Amygdala (tissue), 56 donors: ENCODE measurements around the gene EDN1.
"Not testable (repeated sequence)": the region's sequence is repeated elsewhere in the genome, so short reads cannot be mapped to it uniquely, and the experiment has no call there.

ENCODE experiments used
- DNase-seq, 56 donors: peaks; one replicate each; lab custom pipeline; 2025; lab: John Stamatoyannopoulos, UW

The EDN1 gene

DNA sequence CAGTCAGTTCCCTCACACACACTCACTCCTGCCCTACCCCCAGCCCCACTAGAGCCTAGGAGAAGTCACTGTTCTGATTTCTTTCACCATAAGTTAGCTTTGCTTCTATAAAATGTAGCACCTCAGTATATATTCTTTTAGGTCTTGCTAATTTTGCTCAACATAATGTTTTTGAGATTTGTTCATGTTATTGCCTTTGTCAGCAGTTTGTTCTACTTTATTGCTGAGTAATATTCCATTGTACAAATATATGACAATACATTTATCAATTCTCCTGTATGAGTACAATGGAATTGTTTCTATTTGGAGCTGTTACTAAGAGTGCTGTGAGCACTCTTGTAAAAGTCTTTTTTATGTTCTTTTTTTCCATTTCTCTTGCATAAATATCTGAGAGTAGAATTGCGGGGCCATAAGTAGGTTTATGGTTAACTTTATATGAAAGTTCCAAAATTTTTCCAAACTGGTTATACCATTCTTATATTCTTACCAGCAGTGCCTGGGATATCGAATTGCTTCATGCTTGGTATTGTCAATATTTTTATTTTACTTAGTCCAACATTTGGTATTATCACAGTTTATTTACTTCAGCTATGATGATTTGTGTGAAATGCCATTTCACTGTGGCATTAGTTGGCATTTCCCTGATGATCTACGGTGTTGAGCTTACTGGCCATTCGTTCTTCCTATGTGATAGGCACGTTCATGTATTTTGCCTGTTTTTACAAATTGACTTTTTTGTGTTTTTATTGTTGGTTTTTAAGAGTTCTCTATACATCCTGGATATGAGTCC lies 25.3 kb downstream of the EDN1 start:
- DNase-seq: no peak

DNA sequence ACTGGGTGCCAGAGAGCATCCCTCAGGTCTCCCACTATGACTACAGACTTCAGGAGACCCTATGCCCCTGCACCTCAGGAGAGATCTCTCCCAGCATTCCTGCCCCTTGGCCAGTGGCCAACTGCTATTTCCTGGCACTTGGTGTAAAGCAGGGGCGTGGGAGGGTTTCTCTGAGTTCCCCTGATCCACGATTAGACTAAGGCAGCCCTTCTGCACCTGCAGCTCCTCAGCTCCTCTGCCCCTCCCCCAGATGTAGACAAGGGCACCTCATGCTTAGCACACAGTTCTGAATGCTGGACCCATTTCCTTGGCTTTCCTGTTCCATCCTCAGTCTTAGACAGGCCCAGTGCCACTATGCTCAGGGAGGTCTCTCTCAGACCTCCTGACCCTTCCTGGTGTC lies 28.6 kb downstream of the EDN1 start:
- DNase-seq: no peak

DNA sequence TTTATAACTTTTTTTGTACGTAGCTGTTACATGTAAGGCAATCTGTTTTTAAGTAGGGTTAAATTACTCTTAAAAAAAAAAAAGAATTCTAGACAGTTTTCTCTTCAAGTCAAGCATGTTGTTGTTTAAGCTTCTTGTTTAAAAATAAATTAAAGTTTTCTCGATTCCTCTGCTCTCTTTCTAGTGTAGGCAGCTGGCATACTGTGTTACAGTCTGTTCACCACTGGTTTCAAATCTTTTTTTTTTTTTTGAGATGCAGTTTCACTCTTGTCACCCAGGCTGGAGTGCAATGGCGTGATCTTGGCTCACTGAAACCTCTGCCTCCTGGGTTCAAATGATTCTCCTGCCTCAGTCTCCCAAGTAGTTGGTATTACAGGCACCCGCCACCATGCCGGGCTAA lies 29.9 kb downstream of the EDN1 start:
- not testable (repeated sequence) for DNase-seq

DNA sequence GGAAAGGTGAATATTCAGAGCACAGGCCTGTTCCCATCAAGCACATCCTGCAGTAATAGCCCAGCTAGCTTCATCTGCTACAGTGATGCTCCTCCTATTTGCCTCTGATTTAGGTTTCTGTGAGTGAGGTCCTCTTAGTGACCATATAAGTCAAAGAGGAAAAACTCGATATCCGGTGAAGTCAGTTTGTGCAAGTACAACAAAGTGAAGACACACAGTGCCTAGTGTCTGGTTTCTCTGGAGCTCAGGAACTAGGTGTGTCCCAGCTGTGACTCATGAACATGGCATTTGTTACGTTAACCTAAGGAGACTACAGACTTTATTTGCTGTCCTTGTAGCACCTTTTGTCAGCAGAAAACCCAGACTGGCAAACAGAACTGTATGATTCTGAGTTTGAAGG lies 33.9 kb downstream of the EDN1 start:
- DNase-seq: no peak

DNA sequence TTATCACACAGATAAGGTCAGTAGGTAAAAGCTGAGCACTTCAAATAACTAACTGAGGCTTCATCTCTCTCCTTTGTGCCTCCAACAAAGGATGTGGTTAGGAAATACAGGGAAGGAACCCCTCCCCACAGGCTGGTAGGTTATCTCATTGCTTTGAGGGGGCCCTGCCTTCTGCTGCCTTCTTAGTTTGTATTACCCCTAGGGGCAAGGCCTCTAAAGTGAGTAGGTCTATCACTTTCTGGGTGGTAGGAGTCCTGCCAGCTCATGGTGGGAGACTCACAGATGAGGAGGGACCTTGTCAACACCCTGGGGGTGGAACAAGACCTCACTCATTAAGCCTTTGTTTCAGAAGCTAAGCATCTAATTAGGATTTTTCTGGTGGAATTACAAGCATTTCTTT lies 34.6 kb downstream of the EDN1 start:
- DNase-seq: no peak

DNA sequence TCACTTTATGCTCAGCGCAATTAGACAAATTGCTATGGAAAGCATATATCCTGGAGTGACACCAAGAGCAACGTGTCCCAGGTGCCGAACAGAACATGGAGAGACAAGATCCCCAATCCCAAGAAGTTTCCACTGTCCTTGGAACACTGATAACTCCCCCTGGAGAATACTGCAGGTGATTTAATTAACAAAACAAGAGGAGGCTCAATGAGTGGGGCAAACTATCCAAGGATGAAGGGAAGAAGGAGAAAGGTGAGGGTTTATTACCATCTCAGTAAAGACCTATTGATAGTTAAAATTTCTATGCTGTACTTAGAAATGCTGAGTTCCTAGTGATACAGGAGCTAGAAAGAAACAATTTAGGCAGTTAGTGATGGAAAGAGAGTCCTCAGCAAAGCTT lies 35.7 kb downstream of the EDN1 start:
- no peak for DNase-seq

DNA sequence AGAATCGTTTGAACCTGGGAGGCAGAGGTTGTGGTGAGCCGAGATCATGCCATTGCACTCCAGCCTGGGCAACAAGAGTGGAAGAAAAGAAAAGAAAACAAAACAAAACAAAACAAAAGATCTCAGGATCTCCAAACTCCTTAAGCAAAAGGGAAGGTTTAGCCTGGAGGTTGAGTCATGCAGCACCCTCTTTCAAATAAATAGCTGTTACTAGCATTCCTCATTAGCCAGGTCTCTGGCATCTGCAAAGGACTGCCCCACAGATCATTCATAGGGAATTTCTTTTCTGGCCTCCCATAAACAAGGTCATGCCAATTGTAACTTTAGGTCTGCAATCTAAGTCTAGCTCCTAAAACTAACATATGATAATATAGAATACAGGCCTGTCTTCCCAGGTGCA lies 37.2 kb downstream of the EDN1 start:
- no peak for DNase-seq

DNA sequence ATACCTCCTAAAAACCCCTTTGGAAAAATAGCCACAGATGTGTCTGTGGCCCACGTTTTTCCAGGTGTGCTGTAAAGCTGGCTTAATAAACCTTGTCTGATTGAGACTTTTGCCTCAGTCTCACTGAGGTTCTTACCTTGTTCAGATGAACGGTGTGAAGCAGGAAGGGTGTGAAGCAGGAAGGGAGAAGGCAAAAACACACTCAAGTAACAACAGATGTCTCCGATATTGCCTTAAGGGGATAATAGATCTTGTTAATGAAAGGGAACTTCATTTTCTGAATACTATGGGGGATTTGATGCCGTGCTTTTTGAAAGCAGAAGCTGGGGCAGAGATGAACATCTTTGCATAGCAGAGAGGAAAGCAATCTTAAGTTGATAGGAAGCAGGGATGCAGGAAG lies 37.8 kb downstream of the EDN1 start:
- no peak for DNase-seq

DNA sequence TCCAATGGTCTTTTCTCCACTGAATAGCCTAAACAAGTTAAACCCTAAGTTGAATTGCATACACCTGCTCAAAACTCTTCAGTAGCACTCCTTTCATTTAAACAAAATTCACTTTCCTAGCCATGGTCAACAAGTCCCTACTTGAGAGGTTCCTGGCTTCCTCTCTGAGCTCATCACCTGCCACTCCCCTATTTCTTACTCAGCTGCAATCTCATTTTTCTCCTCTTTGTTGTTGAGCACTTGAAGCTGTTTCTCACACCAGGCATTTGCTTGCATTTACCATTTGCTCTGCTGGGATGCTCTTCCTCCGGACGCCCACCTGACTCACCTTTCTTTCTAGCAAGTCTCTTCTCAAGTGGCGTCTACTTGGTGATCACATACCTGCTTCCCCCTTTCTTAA lies 38.5 kb downstream of the EDN1 start:
- no peak for DNase-seq

DNA sequence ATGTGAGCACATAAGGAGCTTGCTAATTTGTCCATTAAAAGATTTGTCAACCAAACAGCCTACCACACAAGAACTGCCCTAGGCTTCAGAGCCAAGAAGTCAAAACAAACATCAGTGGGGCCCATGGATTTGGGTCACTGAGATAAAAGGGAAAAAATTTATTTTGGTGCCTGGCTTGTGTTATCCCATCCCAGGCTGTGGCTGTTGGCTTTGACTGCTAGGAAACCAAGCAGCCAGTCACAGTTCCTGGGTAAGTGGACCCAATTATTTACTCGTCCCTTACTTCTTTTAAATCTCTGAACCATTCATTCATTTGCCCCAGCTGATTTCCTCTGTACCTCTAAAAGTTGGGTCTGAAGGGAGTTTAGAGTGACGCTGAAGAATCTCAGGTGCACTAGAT lies 41.3 kb downstream of the EDN1 start:
- no peak for DNase-seq

DNA sequence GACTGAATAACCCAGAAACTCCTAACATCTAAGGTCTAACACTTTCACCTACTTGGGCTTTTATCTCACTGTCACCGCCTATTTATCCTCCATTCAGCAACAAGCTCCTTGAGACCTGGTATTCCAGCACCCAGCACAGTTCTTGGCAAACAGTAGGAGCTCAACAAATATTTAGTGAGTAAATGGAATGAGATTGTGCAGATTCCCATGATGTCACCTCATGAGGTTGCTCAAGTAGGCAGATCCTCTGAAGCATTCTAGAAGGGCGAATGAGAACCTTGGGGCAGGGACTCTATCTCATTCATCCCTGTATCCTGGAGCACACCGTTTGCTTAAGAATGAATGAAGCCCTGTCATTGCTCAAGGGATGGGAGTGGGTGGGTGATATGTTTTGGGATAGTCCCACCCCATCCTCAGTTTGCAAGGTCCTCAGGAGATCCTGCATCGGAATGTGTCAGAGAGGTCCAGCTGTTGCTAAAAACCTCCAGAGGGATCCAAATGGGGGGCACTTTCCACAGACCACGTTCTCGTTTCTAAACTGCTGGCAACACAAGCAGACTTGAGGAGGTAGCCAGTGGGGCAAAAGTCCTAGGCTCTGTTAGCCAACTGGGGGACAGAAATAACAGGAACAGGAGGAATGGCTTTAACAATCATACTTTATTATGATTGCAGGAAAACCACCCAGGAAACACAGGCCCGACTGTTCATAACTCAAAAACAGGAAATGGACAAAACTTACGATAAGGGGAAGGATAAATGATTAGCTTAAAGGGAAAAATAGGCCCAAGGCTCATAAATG lies 42.0 kb downstream of the EDN1 start:
- no peak for DNase-seq

DNA sequence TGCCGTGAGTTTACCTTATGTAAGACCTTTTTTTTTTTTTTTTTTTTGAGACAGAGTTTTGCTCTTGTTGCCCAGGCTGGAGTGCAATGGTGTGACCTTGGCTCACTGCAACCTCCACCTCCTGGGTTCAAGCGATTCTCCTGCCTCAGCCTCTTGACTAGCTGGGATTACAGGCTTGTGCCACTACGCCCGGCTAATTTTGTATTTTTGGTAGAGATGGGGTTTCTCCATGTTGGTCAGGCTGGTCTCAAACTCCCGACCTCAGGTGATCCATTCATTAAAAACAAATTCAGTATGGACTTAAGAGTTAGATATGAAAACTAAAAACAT lies 42.6 kb downstream of the EDN1 start:
- not testable (repeated sequence) for DNase-seq

DNA sequence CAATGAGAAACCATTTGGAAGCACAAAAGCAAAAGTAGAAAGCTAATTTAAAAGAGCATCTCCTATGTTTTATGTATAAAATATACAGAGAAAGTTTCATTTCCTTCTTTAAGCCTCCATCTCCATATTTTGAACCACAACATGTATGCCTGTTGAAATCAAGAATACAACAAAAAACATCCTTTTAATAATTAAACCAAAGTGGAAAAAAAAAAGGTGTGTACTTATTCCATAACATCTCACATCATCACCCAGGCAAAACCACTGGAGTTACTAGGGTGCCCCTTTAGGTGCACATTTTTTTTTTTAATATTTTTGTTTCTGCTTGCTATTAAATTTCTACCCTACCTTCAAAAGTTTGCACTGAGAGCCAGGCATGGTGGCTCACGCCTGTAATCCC lies 43.0 kb downstream of the EDN1 start:
- no peak for DNase-seq

DNA sequence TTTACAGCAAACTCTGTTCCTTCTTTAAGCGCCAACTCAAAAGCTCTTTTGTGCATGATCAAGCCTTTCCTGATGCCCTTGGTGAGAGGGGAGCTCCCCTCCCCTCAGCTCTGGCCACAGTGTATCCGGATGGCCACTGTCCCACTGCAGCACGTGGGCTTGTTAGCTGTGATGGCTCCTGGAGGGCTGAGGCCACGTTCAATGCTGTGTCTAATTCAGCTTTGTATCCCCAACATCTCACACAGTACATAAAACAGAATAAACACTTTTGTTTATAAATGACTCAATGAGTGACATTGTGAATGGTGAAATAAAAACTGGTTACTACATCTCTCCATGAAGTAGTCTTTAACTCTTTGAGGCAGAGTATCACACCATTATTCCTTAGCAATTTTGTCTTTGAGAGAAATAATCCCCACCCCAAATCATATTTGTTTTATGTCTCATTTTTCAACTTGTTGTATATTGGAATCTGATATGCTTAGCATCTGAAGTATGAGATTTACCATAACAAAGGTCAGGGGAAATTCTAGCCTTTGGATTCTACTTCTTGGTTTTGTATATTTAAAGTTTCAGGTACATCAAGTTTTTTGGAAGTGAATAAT lies 44.5 kb downstream of the EDN1 start:
- DNase-seq: no peak

DNA sequence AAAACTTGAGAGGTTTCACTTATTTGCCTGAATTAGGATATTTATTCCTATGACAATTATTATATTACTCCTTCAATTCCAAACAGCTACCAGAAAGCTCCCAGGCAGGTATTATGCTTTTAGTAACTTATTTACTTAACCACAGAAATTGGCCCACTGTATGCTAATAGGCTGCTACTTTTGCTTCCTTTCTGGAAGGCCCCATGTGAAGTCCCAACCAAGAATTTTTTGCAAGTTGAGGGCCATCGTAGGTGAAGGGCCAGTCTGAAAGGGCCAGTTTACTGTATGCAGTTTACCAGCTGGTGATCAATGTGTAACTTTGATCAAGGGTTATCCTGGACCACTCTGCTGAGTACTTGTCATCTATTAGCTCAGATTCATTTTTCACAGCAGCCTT lies 45.0 kb downstream of the EDN1 start:
- DNase-seq: no peak

DNA sequence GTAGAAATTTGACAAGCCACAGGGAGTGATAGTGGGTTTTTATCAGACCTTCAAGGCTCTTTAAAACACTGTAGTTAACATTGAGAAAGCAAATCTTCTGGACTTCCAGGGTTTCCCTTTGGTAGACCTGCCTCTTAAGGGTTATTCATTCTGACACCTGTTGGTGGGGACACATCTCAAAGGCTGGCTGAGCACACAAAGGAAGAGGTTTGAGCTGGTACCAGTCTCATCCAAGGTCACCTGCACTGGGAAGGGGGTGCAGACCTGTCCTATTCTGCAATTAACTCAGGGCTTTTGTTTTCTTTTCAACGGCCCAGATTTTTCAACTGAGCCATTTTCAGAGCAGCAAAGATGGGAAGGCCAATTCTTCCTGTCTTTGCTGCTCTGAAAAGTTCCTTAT lies 45.6 kb downstream of the EDN1 start:
- DNase-seq: no peak

DNA sequence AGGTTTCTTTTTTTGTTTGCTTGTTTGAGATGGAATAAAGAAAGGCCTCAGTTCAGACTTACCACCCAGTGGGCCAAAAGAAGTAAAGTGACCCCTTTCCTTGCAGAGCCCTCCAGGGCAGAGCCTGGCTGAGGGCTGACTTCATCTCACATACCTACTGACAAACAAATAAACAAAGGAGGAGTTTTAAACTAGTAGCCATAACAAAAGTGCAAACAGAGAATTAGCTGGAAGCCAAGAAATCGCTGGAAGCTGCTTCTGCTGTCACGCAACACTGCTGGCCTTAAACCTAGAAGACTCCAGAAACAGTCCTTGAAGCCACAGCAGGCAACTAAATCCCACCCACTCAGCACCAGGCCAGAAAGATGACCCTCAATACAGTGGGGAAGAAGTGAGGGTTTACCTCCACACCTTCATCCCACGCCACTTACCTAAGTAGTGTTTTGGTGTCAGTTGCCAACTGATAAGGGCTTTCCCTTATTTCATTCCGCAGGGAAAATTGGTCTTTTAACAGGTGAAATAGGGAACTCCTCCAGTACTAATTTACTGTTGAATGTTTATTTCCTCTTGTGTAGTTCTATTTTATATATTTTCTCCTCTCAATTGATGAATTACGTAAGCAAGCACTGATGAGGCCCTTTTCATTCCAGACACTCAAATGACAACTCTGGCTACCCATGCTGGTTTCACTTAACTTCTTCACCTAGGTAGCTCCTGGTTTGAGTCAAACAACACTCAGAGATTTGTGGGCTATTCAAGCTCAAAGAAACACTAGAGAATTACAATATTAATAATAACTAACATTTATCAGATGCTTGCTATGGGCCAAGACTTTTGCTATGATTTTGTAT lies 46.2 kb downstream of the EDN1 start:
- DNase-seq: no peak

DNA sequence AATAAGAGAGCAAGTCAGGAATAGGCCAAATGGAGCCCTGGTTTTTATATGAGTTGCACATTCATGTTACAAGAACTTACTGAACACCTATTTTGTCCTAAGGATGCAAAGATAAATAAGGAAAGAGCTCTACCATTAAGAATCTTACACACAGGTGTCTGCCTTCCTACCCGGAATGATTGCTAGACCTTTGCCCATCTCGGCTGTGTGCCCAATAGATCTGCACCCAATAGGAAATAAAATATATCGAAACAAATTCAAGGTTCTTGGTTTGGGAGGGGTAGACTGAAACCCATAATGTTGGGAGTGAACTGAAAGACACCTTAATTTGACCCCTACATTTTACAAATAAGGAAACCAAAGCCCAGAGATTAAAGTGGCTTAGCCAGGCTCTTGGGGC lies 48.9 kb downstream of the EDN1 start:
- DNase-seq: no peak

DNA sequence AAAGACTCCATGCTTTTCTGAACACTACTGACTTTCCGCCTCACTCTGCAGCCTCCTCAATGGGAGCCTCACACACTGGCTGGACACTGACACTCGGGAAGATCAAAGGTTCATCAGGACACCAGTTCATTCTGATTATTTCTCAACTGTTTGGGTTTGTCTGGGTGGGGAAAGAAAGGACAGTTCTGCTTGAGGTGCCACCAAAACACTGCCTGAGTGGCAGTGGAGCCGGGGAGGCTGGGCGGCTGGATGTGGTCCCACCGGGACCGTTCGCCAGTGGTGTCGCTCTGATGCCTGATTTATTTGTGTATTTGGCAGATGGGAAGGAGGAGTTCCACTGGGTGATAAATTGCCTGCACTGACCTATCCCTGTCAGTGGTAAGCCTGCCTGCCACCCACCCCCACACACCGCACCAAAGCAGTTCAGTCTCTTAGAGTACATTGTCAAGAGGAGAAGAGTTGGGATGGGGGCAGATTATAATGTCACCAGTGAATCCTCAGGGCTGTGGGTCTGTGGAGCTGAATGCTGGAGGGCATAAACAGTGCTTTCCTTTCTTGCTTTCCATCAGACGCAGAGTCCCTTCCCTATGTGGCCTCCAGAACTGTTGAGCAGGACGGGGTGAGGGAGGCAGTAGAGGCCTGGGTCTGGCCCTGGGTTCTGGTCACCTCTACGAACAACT lies 49.8 kb downstream of the EDN1 start:
- peak in 1 of 56 donors; percentile 4 for DNase-seq

DNA sequence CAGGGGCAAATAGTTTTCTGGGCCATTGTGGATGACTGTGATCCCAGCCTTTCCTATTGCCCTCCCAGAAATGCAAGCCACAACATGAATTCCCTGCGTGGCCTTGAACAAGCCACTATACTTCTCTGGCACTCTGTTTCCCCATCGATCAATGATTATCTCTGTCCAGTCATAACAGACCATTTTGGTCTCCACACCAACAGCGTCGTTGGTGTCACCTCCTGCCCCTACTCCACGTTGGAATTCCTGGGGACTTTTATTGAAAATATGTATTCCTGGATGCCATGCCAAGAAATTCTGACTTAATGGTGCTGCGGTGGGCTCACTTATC lies 50.3 kb downstream of the EDN1 start:
- DNase-seq: no peak

DNA sequence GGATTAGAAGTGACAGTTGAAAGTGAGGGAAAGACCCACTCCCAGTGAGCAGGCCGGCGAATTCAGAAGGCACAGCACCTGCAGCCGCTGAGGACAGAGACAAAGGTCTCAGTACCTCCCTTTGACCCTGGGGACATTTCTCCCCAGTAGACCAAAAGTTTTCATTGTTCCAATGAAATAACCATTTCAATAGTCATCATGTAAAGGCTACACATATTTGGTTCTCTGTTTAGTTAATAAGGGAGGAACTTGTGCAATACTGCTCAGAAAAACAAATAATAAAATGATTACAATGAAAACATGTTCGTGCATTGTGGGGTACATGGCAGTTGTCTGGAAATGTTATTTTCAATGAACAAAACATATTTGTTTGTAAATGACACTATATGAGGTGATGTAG lies 52.5 kb downstream of the EDN1 start:
- DNase-seq: no peak
